NT2/D1 (cell line): ENCODE measurements around the gene PAOX.

Experiments
- SUZ12 ChIP-seq: IDR thresholded peaks from 2 replicates; pipeline ENCODE4 v1.6.1; 2011; ENCODE audit not compliant: insufficient read length, insufficient read depth; ENCODE audit errors: extremely low read depth
- YY1 ChIP-seq: IDR thresholded peaks from 2 replicates; pipeline ENCODE4 v1.6.1; 2011; ENCODE audit not compliant: insufficient read length, insufficient read depth
- ZNF274 ChIP-seq: IDR thresholded peaks from 2 replicates; pipeline ENCODE4 v1.6.1; 2011; ENCODE audit warnings: mild to moderate bottlenecking, low read depth, low read length

GRCh38 chr10:133355991-133356390 is 23.1 kb upstream of the PAOX start:
- TF ChIP-seq ZNF274, result no peak
- TF ChIP-seq YY1, result no peak
- TF ChIP-seq SUZ12, result no peak
